Measurements from ENCODE around the gene MRPL20.

GRCh38 chr1:1381294-1381693 is 25.8 kb downstream of the MRPL20 start:
- TF ChIP-seq FOXJ3 (CRISPR knock-in tag; IDR thresholded peaks at IDR 0.05) (no peak), MXI1 (IDR thresholded peaks at IDR 0.05; ENCODE audit: low read depth, low read length) (no peak), CTCF (IDR thresholded peaks at IDR 0.05) (no peak), POLR2AphosphoS5 (IDR thresholded peaks at IDR 0.05; ENCODE audit: low read depth, low read length) (no peak), GABPA (IDR thresholded peaks at IDR 0.05; ENCODE audit: low read depth) (no peak), EZH2phosphoT487 (IDR thresholded peaks at IDR 0.05; ENCODE audit: borderline replicate concordance, low read depth) (no peak), EP300 (IDR thresholded peaks at IDR 0.05; ENCODE audit: borderline replicate concordance in 1 of 2, low read depth in 1 of 2, low read length in 1 of 2) (no peak), REST (IDR thresholded peaks at IDR 0.05; ENCODE audit: low read depth, low read length) (no peak), CHD2 (IDR thresholded peaks at IDR 0.05; ENCODE audit: low read length, partially characterized antibody) (no peak), ELF1 (IDR thresholded peaks at IDR 0.05) (no peak), SIN3A (IDR thresholded peaks at IDR 0.05; ENCODE audit: borderline replicate concordance, low read depth, low read length) (no peak), FOSL2 (IDR thresholded peaks at IDR 0.05; ENCODE audit: borderline replicate concordance, low read depth) (no peak), MEF2A (IDR thresholded peaks at IDR 0.05; ENCODE audit: borderline replicate concordance, low read depth) (no peak)

Measured in SK-N-SH (cell line).